Heart right ventricle (tissue), 16 donors: ENCODE data around the gene ULK4. TPM values are rescaled to one million over a fixed set of nuclear protein-coding genes. Genes with fewer than 3 reads are reported as not detected.

ENCODE experiments used
- ATAC-seq, 8 donors: fragments of 200-7000 bp; cut with Tn5 transposase; one replicate each; pipeline ENCODE4 v1.9.1; 2020; ENCODE audit warnings: mild to moderate bottlenecking in 8 of 8, moderate library complexity in 8 of 8, moderate number of reproducible peaks in 1 of 8
- DNase-seq, 2 donors: peaks; one replicate each; pipeline ENCODE4 v3.0.0-alpha.2; 2020
- H3K27ac ChIP-seq, 10 donors: fragments of 200-600 bp; sonication (generic) in 2 of 10; one replicate each; pipeline versions ENCODE4 v1.5.0 to v1.8.0; 2020 to 2022; ENCODE audit warnings: mild to moderate bottlenecking in 3 of 10
- H3K27me3 ChIP-seq, 7 donors: fragments of 200-600 bp; one replicate each; pipeline ENCODE4 v1.8.0; 2021 to 2022; ENCODE audit warnings: mild to moderate bottlenecking in 2 of 7
- H3K36me3 ChIP-seq, 9 donors: fragments of 200-600 bp; sonication (generic) in 1 of 9; one replicate each; pipeline versions ENCODE4 v1.5.0 to v1.8.0; 2020 to 2022; ENCODE audit warnings: mild to moderate bottlenecking in 2 of 9
- H3K4me1 ChIP-seq, 9 donors: fragments of 200-600 bp; sonication (generic) in 1 of 9; one replicate each; pipeline versions ENCODE4 v1.5.0 to v1.8.0; 2020 to 2022; ENCODE audit warnings: mild to moderate bottlenecking in 4 of 9
- H3K4me3 ChIP-seq, 10 donors: fragments of 200-600 bp; sonication (generic) in 2 of 10; one replicate each; pipeline versions ENCODE4 v1.5.0 to v1.8.0; 2020 to 2022; ENCODE audit warnings: mild to moderate bottlenecking in 7 of 10, moderate library complexity in 2 of 10
- H3K9me3 ChIP-seq, 11 donors: fragments of 200-600 bp in 10 of 11; sonication (generic) in 2 of 11; one replicate each; pipeline versions ENCODE4 v1.5.0 to v1.8.0; 2013 to 2022; ENCODE audit warnings: mild to moderate bottlenecking in 2 of 11, control low read depth in 1 of 11, moderate library complexity in 1 of 11
- WGBS, 2 donors: extraction: QIAGEN DNeasy Blood & Tissue Kit; methylation state at CpG; one replicate each; pipeline ENCODE4 v1.1.7; 2013; ENCODE audit warnings: inconsistent platforms in 1 of 2; 5-methylcytosine and 5-hydroxymethylcytosine counted together
- intact Hi-C, 10 donors: fragments of 100-400 bp; cut with DNase I; formaldehyde crosslinking; loops; one replicate each; pipeline versions ENCODE4 v1.11.1 to v1.14.2; 2022
- polyA plus RNA-seq, 2 donors: library from polyadenylated mRNA; stranded (reverse); fragments of 200-250 nt; gene quantifications; one replicate each; pipeline ENCODE4 v1.2.3, GENCODE V29; 2013
- total RNA-seq, 10 donors: library from RNA; stranded (reverse); fragmentation: NEBNext Ultra II Directional in 3 of 10; extraction: Animal tissue kit (Norgen Biotek cat#: 25700) in 3 of 10; gene quantifications; one replicate each; pipeline versions ENCODE4 v1.2.1 to v1.2.4, GENCODE V29; 2021 to 2023
- TF ChIP-seq, protein P1 (sequence below), 9 donors: fragments of 200-600 bp; sonication (generic) in 2 of 9; IDR thresholded peaks; one replicate each; pipeline versions ENCODE4 v1.5.0 to v1.8.0; 2021 to 2022; ENCODE audit warnings: antibody characterized with exemption in 9 of 9, mild to moderate bottlenecking in 5 of 9, moderate library complexity in 1 of 9
- donor health status: Arrhythmogenic right ventricular cardiomyopathy.
- donor health status: ischemic (EF 13 %, LVEDD 7.1; RV severe dilation, severe dysfunction).
- donor health status: healthy with polysubstance abuse.
- donor health status: DM: no; HTN: yes; CAD: no.
- donor health status: DM: no; HTN: no; CAD: no.
- donor health status: ischemic (EF 25% LVEDD 6.9; RV normal size, moderate dysfunction).
- donor health status: ischemic (EF 25% LVEDD 5.7; RV mildly dilated, moderate dysfunction).
- donor health status: healthy.
- donor health status: DM: yes; HTN: yes; CAD: no.
- donor health status: Ischemic cardiomyopathy.
- donor health status: ischemic (EF 35%, LVEDD 5.7; RV mildly dilated, moderate dysfunction).
- donor health status: nonischemic (EF 11% LVEDD 7.7; RV severe dilation, severe dysfunction).
- donor health status: DM: yes; HTN: yes; CAD: no.
- donor health status: PGD.
- donor health status: ischemic (EF 29% LVEDD 5.4; RV normal size, mild dysfunction).
- donor health status: nonischemic (EF 23%, LVEDD 6.1; RV moderate dilation, normal function).

Gene ULK4
- total and polyA plus RNA-seq, 12 donors = 1.4 to 11.4 (median 2.6) TPM

DNA sequence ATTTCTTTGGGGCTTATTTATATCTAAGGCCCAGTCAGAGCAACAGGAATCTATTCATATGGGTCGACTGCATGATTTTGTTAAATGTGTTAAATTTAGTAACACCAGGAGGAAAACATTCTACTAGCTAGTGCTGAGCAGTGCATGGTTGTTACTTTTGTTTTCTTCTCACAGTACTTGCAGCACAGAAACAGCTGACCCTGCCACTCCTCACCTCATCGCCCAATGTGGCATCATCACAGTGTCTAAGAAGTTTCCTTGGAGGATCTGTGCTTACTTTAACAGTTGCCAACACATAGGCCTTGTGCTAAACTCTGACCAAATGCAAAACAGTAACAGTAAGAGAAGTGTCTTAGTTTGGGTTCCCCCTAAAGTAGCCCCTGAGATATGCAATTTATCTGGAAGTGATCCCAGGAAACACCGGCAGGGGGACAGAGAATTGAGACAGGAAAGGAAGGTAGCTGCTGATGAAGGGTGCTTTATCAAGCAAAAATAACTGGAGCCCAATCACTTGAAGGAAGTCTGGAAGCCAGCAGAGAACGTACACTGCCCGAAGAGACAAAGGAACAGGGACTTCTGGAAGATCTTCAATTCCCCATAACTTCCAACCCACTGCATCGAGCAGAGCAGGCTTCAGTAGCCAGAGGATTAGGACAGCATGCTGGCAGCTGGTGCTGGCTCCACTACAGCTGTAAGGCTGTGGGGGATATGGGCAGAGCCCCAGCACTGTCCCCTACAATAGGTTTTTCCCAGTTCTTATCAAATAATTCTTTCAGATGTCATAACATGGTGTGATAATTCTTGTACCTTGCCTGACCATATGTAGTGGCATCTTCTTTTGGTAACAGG lies 36.0 kb upstream of the ULK4 start:
- peak in 7 of 8 donors; percentile 41 to 73 (median 58) for ATAC-seq

DNA sequence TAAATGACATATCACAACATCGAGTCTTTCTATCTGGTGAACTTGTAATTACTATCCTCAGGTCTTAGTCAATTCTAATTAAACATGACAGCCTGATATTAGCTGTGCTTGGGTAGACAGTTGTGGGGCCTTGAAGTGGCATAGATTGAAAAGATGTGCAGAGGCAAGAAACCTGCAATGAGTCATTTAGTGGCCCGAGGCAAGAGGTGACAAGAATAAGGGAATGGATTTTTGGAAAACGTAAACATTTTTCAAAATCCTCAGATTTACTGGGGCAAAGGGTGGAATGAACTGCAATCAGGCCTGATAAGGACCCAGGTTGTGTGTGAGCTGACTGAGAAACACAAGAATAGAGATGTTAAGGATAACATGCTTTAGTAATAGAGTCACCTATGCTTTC lies 29.5 kb upstream of the ULK4 start:
- H3K27ac ChIP-seq = no peak overlapping the region
- H3K27me3 ChIP-seq = no peaks in the 10 kb centered on the region
- no peaks in the 10 kb centered on the region for H3K36me3 ChIP-seq
- no peaks in the 10 kb centered on the region for H3K4me1 ChIP-seq
- ATAC-seq (no peak), DNase-seq (no peak)
- no peak overlapping the region for H3K4me3 ChIP-seq
- TF ChIP-seq, protein P1, sequence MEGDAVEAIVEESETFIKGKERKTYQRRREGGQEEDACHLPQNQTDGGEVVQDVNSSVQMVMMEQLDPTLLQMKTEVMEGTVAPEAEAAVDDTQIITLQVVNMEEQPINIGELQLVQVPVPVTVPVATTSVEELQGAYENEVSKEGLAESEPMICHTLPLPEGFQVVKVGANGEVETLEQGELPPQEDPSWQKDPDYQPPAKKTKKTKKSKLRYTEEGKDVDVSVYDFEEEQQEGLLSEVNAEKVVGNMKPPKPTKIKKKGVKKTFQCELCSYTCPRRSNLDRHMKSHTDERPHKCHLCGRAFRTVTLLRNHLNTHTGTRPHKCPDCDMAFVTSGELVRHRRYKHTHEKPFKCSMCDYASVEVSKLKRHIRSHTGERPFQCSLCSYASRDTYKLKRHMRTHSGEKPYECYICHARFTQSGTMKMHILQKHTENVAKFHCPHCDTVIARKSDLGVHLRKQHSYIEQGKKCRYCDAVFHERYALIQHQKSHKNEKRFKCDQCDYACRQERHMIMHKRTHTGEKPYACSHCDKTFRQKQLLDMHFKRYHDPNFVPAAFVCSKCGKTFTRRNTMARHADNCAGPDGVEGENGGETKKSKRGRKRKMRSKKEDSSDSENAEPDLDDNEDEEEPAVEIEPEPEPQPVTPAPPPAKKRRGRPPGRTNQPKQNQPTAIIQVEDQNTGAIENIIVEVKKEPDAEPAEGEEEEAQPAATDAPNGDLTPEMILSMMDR (IDR thresholded peaks at IDR 0.05) = no peak
- 75 to 85% methylated on average over 3 of the region's 3 CpGs for WGBS, 2 donors
- intact Hi-C loops = loop anchor here in 1 of 10 donors (10.0 kb wide), 1 partner anchor 77 kb away; no protein-coding TSS in a partner anchor
- no peaks in the 10 kb centered on the region for H3K9me3 ChIP-seq

More for the DNA sequence above, 36.0 kb upstream of the ULK4 start:
- H3K36me3 ChIP-seq = no peaks in the 10 kb centered on the region
- no peak overlapping the region for H3K4me3 ChIP-seq
- intact Hi-C loops = loop anchor here in 4 of 10 donors (5.0 to 10.0 kb wide), 3 partner anchors 83 to 104 kb away; no protein-coding TSS in a partner anchor
- TF ChIP-seq, protein P1 (IDR thresholded peaks at IDR 0.05) = peak; percentile 30 to 63 (median 47)
- 17 to 21% methylated on average over 6 of the region's 6 CpGs for WGBS, 2 donors
- H3K4me1 ChIP-seq = peaks cover 0 to 17% (median 12%) of the 10 kb centered on the region in 9 donors
- H3K9me3 ChIP-seq = peaks cover 0 to 8% (median 0%) of the 10 kb centered on the region in 11 donors
- H3K27ac ChIP-seq = peak overlapping the region in 2 of 10 donors; percentile 2 to 50
- no peaks in the 10 kb centered on the region for H3K27me3 ChIP-seq
- DNase-seq = no peak

DNA sequence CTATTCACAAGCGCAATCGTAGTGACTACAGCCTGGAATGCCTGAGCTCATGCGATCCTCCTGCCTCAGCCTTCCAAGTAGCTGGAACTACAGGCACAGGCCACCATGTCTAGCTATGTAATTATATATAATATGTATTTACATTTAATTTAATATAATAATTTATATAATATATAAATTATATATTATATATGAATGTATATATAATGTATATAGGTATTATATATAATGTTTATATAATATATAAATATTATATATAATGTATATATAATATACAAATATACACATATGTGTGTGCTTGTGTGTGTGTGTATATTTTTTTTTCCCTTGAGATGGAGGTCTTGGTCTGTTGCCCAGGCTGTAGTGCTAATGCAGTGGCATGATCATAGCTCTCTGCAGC lies 27.6 kb upstream of the ULK4 start:
- TF ChIP-seq, protein P1 (IDR thresholded peaks at IDR 0.05) = no peak
- Histone ChIP-seq H3K4me3 (no peak overlapping the region), H3K27ac (no peak overlapping the region), H3K36me3 (no peaks in the 10 kb centered on the region), H3K27me3 (no peaks in the 10 kb centered on the region), H3K4me1 (no peaks in the 10 kb centered on the region), H3K9me3 (no peaks in the 10 kb centered on the region)
- ATAC-seq = no peak
- WGBS, 2 donors = 97 to 99% methylated on average over 3 of the region's 3 CpGs
- no peak for DNase-seq
- intact Hi-C loops = no loop called here

DNA sequence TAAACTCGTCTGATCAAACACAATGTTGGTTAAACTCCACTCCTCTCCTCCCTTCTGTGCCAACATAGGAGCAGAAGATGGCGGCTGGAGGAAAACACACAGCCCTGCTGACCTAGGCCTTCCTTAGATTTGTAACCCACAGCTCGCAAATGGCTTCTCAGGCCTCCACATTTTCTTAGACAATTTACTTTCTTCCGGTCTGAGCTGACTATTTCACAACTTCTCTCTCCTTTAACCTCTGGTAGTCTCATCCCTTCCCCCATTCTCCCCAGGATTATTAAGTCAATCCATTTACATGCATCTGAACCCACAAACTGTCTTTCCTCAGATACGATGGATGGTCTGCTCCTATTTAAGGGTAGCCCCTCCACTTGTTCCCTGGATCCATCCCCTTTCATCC lies 25.7 kb upstream of the ULK4 start:
- Histone ChIP-seq H3K27me3 (no peaks in the 10 kb centered on the region), H3K9me3 (no peaks in the 10 kb centered on the region), H3K36me3 (no peaks in the 10 kb centered on the region), H3K4me1 (no peaks in the 10 kb centered on the region), H3K4me3 (no peak overlapping the region), H3K27ac (no peak overlapping the region)
- 90 to 91% methylated on average over 5 of the region's 5 CpGs for WGBS, 2 donors
- DNase-seq (no peak), ATAC-seq (no peak)
- TF ChIP-seq, protein P1 (IDR thresholded peaks at IDR 0.05) = no peak
- intact Hi-C loops = no loop called here
